ENCODE measurements around the gene CCDC178. TPM values are rescaled to one million over a fixed set of nuclear protein-coding genes. Genes with fewer than 3 reads are reported as not detected.

CCDC178 gene
- total RNA-seq, 4 donors from 2014 or later: 1.2 to 2.2 (median 1.7) TPM; not detected in 1

DNA sequence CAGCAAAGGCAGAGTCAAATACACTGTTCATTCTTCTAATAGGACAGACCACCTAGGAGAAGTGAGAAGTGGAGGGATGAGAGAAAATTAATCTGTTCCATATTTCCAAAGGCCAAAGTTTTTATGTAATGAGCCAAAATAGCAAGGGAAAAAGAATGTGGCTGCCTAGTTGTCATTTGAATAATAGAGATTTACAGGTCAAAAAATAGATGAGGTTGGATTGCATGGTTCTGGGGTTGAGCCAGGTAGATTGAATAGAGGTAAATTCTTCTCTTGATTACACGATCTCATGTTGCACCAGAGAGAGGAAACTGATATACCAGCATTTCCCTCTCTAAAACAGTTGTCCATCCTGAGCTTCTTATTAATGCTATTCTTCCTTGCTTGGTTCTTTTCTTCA is 325.8 kb downstream of the CCDC178 start:
- intact Hi-C loops (cut with DNase I): no loop called here
- Histone ChIP-seq H3K36me3 (no peaks in the 10 kb centered on the region), H3K4me1 (no peaks in the 10 kb centered on the region), H3K27ac (replicated peaks in 1 of 4) (no peak overlapping the region), H3K4me3 (no peak overlapping the region), H3K9me3 (peaks cover 0 to 12% (median 4%) of the 10 kb centered on the region in 4 donors), H3K27me3 (no peaks in the 10 kb centered on the region)
- WGBS: 79% methylated on average over 1 of the region's 1 CpG
- TF ChIP-seq POLR2AphosphoS5 (IDR thresholded peaks at IDR 0.05) (no peak), EP300 (IDR thresholded peaks at IDR 0.05) (no peak), POLR2A (IDR thresholded peaks at IDR 0.05; ENCODE audit: low read depth) (no peak)
- TF ChIP-seq, protein P1, sequence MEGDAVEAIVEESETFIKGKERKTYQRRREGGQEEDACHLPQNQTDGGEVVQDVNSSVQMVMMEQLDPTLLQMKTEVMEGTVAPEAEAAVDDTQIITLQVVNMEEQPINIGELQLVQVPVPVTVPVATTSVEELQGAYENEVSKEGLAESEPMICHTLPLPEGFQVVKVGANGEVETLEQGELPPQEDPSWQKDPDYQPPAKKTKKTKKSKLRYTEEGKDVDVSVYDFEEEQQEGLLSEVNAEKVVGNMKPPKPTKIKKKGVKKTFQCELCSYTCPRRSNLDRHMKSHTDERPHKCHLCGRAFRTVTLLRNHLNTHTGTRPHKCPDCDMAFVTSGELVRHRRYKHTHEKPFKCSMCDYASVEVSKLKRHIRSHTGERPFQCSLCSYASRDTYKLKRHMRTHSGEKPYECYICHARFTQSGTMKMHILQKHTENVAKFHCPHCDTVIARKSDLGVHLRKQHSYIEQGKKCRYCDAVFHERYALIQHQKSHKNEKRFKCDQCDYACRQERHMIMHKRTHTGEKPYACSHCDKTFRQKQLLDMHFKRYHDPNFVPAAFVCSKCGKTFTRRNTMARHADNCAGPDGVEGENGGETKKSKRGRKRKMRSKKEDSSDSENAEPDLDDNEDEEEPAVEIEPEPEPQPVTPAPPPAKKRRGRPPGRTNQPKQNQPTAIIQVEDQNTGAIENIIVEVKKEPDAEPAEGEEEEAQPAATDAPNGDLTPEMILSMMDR (IDR thresholded peaks at IDR 0.05): no peak
- no peak for DNase-seq (ENCODE audit: extremely low spot score)

DNA sequence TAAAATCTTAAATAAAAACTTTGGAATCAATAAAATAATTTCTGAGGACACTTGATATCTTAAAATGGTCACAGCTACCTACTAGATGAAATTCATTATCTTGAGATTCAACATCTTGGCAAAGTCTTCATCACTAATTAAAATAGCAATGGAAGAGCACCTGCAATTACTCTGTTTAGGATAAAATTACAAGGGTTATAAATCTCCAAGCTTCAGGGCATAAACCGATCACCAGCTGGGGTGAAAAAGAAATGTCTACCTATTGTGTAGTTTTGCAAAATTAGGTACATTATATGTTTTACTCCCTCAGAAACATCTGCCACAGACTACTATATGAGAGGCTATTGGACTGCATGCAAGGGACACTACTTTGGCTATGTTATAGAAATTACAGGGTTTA is 327.1 kb downstream of the CCDC178 start:
- DNase-seq (ENCODE audit: extremely low spot score): no peak
- Histone ChIP-seq H3K27ac (replicated peaks in 1 of 4) (no peak overlapping the region), H3K9me3 (peaks cover 0 to 7% (median 3%) of the 10 kb centered on the region in 4 donors), H3K36me3 (no peaks in the 10 kb centered on the region), H3K27me3 (no peaks in the 10 kb centered on the region), H3K4me3 (no peak overlapping the region), H3K4me1 (no peaks in the 10 kb centered on the region)
- TF ChIP-seq, protein P1 (IDR thresholded peaks at IDR 0.05): no peak
- no peak for TF ChIP-seq POLR2A (IDR thresholded peaks at IDR 0.05; ENCODE audit: low read depth)
- no peak for TF ChIP-seq EP300 (IDR thresholded peaks at IDR 0.05)
- no peak for TF ChIP-seq POLR2AphosphoS5 (IDR thresholded peaks at IDR 0.05)
- intact Hi-C loops (cut with DNase I): no loop called here
- 32% methylated on average over 1 of the region's 1 CpG for WGBS

DNA sequence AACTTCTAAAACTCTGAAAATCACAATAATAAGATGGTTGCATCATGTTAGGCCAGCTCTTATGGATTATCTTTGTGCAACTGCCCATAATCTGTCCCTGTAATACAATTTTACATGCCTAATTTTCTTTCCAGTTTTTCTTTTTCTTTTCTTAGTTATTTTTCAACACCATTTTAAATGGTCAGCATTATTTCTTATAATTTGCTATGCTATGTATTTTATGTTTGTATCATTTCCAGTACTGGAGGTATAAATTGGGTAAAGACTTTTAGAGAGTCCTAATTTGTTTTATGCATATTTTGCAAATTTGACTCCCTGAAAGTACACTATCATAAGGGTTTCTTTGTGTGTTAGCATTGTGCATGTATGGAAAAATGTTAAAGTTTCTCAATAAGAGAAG is 333.0 kb downstream of the CCDC178 start:
- Histone ChIP-seq H3K9me3 (no peaks in the 10 kb centered on the region), H3K36me3 (no peaks in the 10 kb centered on the region), H3K27me3 (no peaks in the 10 kb centered on the region), H3K4me1 (no peaks in the 10 kb centered on the region), H3K27ac (replicated peaks in 1 of 4) (no peak overlapping the region), H3K4me3 (no peak overlapping the region)
- TF ChIP-seq, protein P1 (IDR thresholded peaks at IDR 0.05): no peak
- TF ChIP-seq POLR2A (IDR thresholded peaks at IDR 0.05; ENCODE audit: low read depth) (no peak), EP300 (IDR thresholded peaks at IDR 0.05) (no peak), POLR2AphosphoS5 (IDR thresholded peaks at IDR 0.05) (no peak)
- DNase-seq (ENCODE audit: extremely low spot score): no peak
- intact Hi-C loops (cut with DNase I): no loop called here

DNA sequence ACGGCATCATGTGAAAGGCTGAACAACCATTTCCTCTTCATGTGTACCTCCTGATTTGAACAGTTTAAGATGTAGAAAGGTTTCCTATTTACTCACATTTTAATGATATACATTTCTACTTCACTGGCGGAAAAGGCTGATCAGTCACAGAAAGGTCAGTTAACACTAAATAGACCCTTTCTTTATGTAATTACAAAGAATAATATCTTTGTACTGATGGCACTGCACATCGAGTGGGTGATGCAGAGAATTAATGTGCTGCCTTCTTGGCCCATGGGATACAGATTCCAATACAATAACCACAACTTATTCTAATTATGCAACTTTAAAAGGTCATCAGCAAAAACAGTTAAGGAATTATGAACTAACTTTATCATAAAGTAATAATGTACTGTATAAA is 339.2 kb downstream of the CCDC178 start:
- Histone ChIP-seq H3K4me3 (no peak overlapping the region), H3K36me3 (no peaks in the 10 kb centered on the region), H3K4me1 (no peaks in the 10 kb centered on the region), H3K27ac (replicated peaks in 1 of 4) (no peak overlapping the region), H3K9me3 (no peaks in the 10 kb centered on the region), H3K27me3 (no peaks in the 10 kb centered on the region)
- TF ChIP-seq POLR2AphosphoS5 (IDR thresholded peaks at IDR 0.05) (no peak), POLR2A (IDR thresholded peaks at IDR 0.05; ENCODE audit: low read depth) (no peak), EP300 (IDR thresholded peaks at IDR 0.05) (no peak)
- TF ChIP-seq, protein P1 (IDR thresholded peaks at IDR 0.05): no peak
- intact Hi-C loops (cut with DNase I): no loop called here
- no peak for DNase-seq (ENCODE audit: extremely low spot score)
- 74% methylated on average over 3 of the region's 3 CpGs for WGBS

DNA sequence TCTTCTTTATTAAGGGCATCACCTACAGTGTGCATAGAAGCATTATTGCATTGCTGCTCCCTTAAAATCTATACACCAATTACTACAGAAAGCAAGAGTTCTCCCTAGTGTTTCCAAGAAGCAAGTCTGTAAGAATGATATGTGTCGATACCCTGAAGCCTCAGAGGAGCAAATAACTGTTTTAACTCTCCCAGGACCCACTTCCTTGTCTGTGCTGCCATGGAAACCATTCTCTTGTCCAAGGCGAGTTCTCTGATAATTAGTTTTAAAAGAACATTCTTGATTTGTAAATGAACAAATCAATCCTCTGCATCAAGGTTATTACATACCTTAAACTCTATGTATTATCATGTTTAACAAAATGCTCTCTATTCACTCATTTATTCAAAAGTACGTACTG is 340.9 kb downstream of the CCDC178 start:
- TF ChIP-seq POLR2AphosphoS5 (IDR thresholded peaks at IDR 0.05) (no peak), POLR2A (IDR thresholded peaks at IDR 0.05; ENCODE audit: low read depth) (no peak), EP300 (IDR thresholded peaks at IDR 0.05) (no peak)
- TF ChIP-seq, protein P1 (IDR thresholded peaks at IDR 0.05): no peak
- no peaks in the 10 kb centered on the region for H3K27me3 ChIP-seq

More for the DNA sequence above, 340.9 kb downstream of the CCDC178 start:
- DNase-seq (ENCODE audit: extremely low spot score): no peak
- 71% methylated on average over 3 of the region's 3 CpGs for WGBS
- H3K36me3 ChIP-seq: no peaks in the 10 kb centered on the region
- H3K4me1 ChIP-seq: no peaks in the 10 kb centered on the region
- no peak overlapping the region for H3K4me3 ChIP-seq
- intact Hi-C loops (cut with DNase I): no loop called here
- H3K27ac ChIP-seq (replicated peaks in 1 of 4): no peak overlapping the region
- no peaks in the 10 kb centered on the region for H3K9me3 ChIP-seq

All from esophagus muscularis mucosa (tissue), 4 donors.